GM10266 (cell line): ENCODE results near the gene POU3F2.

Experiments used
- DNase-seq: peaks from one replicate; pipeline ENCODE4 v3.0.0; 2012; ENCODE audit errors: extremely low spot score
- CTCF ChIP-seq: IDR thresholded peaks from 2 replicates; pipeline ENCODE4 v1.5.1; 2012; ENCODE audit warnings: mild to moderate bottlenecking, low read depth; ENCODE audit not compliant: control insufficient read depth, insufficient read depth; ENCODE audit errors: missing control alignments

POU3F2 gene

DNA sequence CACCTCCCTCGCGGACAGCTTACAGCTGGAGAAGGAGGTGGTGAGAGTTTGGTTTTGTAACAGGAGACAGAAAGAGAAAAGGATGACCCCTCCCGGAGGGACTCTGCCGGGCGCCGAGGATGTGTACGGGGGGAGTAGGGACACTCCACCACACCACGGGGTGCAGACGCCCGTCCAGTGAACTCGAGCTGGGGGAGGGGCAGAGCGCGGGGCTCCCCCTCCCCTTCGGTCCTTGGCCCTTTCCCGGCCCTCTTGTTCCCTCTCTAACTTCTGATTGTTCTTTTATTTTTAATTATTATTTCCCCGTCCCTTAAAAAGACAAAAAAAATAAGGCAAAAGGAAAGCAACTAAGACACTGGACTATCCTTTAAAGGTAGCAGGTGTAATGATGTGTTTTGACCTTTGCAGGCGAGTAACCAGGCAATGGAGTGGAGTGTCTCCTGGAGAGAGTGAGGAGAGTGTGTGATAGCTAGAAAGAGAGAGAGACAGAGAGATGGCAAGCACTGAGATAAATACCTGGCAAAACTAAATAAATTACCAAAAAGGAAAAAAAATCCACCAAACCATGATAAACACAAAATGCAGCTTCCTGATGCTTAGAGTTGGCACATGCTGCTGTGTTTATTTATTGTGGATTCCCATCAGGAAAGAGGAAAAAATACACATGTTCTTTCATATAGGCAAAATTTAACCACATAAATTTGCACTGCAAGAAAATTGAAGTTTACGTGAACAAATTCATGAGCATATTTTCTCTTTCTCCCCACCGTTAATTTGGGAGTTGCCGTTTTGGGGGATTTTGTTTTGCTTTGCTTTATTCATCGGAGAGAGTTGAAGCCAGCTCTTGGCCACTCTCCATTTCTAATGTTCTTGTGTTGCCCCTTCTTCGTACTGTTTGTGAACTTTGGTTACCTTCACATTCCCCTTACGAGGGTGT is 1.9 kb downstream of the POU3F2 start:
- TF ChIP-seq CTCF, result no peak
- DNase-seq, result peak; percentile 33

GRCh38 chr6:98836962-98837944 is 2.9 kb downstream of the POU3F2 start:
- DNase-seq, result no peak
- TF ChIP-seq CTCF, result no peak

GRCh38 chr6:98838032-98838431 is 3.7 kb downstream of the POU3F2 start:
- TF ChIP-seq CTCF, result no peak
- no peak for DNase-seq

GRCh38 chr6:98838975-98839374 is 4.6 kb downstream of the POU3F2 start:
- no peak for DNase-seq

DNA sequence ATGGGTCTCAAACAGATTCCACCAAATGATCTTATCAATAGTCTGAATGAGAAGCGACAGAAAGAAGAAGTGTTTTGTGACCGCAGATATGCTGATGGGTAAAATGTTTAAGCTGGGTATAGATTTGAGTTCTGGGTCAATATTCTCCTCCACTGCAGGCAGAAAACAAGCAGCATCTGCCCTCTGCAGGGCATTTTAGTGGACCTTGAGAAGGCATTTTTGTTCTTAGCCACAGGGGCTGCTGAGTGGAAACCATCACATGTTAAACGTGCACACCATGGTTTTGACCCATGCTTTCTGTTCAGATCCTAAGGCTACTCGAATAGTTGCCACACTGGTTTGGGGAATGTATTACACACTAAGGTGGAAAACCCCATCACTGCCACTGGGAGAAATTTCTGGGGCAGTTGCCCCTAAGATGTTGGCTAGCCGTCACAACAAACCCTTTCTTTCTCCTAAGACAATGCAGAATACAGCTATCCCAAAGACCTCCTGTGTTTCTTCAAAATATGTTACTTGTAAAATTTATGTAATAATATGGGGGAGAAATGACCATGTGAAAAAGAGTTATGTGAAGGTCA is 5.5 kb downstream of the POU3F2 start:
- DNase-seq, result peak; percentile 19
- peak; percentile 37 for TF ChIP-seq CTCF

More at GRCh38 chr6:98838975-98839374, 4.6 kb downstream of the POU3F2 start:
- no peak for TF ChIP-seq CTCF

GRCh38 chr6:98840385-98840784 is 6.0 kb downstream of the POU3F2 start:
- DNase-seq, result no peak
- no peak for TF ChIP-seq CTCF
